ENCODE measurements around the gene SERPINA6.

DNA sequence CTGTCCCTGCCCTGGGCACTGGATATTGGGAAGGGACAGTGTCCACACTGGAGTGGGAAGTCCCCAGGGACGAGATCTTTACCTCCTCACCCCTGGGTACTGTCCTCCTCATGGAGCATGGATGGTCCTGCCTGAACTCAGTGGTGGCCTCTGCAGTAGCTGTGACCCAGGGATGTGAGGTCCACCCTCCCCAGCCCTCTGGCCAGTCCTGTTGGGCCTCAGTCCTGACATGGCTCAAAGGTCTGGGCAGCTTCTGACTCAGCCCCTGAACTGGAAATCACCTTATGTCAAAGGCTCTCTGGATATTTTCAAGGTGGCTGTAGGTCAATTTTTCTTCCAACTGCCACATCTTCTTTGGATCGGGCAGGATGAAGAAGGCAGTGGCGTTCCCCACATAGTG is 40.9 kb upstream of the SERPINA6 start:
- TF ChIP-seq, protein P1, sequence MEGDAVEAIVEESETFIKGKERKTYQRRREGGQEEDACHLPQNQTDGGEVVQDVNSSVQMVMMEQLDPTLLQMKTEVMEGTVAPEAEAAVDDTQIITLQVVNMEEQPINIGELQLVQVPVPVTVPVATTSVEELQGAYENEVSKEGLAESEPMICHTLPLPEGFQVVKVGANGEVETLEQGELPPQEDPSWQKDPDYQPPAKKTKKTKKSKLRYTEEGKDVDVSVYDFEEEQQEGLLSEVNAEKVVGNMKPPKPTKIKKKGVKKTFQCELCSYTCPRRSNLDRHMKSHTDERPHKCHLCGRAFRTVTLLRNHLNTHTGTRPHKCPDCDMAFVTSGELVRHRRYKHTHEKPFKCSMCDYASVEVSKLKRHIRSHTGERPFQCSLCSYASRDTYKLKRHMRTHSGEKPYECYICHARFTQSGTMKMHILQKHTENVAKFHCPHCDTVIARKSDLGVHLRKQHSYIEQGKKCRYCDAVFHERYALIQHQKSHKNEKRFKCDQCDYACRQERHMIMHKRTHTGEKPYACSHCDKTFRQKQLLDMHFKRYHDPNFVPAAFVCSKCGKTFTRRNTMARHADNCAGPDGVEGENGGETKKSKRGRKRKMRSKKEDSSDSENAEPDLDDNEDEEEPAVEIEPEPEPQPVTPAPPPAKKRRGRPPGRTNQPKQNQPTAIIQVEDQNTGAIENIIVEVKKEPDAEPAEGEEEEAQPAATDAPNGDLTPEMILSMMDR (IDR thresholded peaks at IDR 0.05): no peak
- TF ChIP-seq POLR2A (IDR thresholded peaks at IDR 0.05): no peak

All from testis (tissue), 2 donors.